SH-SY5Y (cell line): Measurements from ENCODE around the gene SYP.

Experiments used
- GATA2 ChIP-seq: IDR thresholded peaks from 2 replicates; pipeline ENCODE4 v1.6.1; 2011; ENCODE audit warnings: mild to moderate bottlenecking, low read depth, low read length
- GATA3 ChIP-seq: IDR thresholded peaks from 2 replicates; pipeline ENCODE4 v1.6.1; 2011; ENCODE audit warnings: low read depth, mild to moderate bottlenecking, low read length, moderate library complexity

- TF ChIP-seq GATA3 (no peak), GATA2 (no peak)
These were observed 12.2 kb upstream of the SYP start for GRCh38 chrX:49212209-49212608.
